Sciatic nerve (tissue), 2 donors: Measurements from ENCODE around the gene ACTR3C. TPM values are rescaled to one million over a fixed set of nuclear protein-coding genes. Genes with fewer than 3 reads are reported as not detected.

Source experiments
- ATAC-seq: fragments of 200-7000 bp; cut with Tn5 transposase; one replicate; pipeline ENCODE4 v1.9.1; 2020; ENCODE audit warnings: mild to moderate bottlenecking, moderate library complexity
- DNase-seq: peaks from one replicate; pipeline ENCODE4 v3.0.0-alpha.2; 2020; ENCODE audit warnings: low spot score
- intact Hi-C: fragments of 100-400 bp; cut with DNase I; formaldehyde crosslinking; loops from one replicate; pipeline ENCODE4 v1.14.2; 2022
- total RNA-seq: library from RNA; stranded (reverse); fragmentation: NEBNext Ultra II Directional; extraction: Animal tissue kit (Norgen Biotek cat#: 25700); gene quantifications from one replicate; pipeline ENCODE4 v1.2.1, GENCODE V29; 2021
- donor health status: DM: no; HTN: no; CAD: no.
- donor health status: DM: no; HTN: no; CAD: no.

ACTR3C gene
- total RNA-seq, 1 donor from 2014 or later = 3.3 TPM

DNA sequence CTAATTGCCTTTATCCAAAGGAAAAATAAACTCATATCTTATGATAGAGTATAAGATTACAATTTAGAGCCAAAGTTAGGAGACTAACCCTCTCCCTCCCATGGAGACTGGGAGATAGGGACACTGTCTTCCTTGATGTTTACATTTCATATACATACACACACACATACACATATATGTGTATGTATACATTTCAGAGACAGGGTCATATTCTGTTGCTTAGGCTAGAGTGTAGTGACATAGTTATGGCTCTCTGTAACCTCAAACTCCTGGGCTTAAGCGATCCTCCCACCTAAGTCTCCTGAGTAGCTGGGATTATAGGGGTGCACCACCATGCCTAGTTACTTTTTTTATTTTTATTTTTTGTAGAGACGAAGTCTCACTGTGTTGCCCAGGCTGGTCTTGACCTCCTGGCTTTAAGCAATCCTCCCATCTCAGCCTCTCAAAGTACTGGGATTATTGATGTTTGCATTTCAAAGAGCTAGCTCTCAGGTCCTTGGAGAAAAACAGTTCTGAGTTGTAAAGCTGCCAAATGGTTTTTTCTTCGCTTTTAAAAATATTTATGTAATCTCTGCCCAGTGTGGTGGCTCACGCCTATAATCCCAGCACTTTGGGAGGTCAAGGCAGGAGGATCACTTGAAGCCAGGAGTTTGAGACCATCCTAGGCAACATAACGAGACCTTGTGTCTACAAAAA, 37.2 kb upstream of the ACTR3C start:
- no peak for ATAC-seq
- DNase-seq = no peak

DNA sequence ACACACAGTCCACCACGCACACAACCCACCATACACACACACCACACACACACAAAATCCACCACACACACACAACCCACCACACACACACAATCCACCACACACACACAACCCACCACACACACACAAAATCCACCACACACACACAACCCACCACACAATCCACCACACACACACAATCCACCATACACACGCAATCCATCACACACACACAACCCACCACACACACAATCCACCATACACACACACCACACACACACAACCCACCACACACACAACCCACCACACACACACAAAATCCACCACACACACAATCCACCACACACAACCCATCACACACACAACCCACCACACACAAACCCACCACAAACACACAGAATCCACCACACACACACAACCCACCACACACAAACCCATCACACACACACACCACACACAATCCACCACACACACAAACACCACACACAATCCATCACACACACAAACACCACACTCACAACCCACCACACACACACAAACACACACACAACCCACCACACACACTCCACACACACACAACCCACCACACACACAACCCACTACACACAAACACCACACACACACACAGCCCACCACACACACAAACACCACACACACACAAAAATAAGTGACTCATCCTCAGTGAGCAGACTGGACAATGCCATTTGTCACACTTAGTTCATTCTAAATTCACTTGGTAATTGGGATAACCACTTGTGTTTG, 36.4 kb upstream of the ACTR3C start:
- no peak for ATAC-seq
- peak; percentile 21 for DNase-seq
- intact Hi-C loops = no loop called here

More for the DNA sequence above, 37.2 kb upstream of the ACTR3C start:
- intact Hi-C loops = no loop called here

DNA sequence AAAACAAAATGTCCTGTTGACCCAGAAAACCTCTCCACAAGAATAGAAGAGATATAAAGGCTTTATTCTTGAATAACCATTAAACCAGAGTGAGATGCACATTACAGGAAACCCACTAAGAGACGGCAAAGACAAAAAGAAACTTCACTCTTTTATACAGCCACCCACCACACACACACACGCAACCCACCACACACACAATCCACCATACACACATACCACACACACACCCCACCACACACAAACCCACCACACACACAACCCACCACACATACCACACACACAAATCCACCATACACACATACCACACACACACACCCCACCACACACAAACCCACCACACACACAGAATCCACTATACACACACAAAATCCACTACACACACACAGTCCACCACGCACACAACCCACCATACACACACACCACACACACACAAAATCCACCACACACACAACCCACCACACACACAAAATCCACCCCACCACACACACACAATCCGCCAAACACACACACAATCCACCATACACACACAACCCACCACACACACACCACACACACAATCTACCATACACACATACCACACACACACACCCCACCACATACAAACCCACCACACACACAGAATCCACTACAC, 35.8 kb upstream of the ACTR3C start:
- no peak for ATAC-seq
- intact Hi-C loops = no loop called here
- peak; percentile 5 for DNase-seq

DNA sequence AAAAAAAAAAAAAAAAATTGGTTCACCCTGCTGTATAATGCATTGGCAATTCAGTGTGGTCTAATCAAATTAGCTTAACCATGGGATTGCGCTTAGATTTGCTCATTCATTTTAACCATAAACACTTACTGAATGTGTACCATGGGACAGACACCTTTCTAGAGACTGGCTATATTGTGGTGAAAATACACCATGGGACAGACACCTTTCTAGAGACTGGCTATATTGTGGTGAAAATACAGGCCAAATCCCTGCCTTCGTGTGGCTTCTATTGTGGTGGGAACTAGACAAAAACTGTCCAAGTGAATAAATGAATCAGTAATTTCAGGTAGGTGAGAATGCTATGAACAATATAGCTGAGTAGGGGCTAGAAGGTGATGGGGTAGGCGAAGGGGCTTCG, 35.1 kb upstream of the ACTR3C start:
- intact Hi-C loops = no loop called here
- ATAC-seq = no peak
- no peak for DNase-seq

DNA sequence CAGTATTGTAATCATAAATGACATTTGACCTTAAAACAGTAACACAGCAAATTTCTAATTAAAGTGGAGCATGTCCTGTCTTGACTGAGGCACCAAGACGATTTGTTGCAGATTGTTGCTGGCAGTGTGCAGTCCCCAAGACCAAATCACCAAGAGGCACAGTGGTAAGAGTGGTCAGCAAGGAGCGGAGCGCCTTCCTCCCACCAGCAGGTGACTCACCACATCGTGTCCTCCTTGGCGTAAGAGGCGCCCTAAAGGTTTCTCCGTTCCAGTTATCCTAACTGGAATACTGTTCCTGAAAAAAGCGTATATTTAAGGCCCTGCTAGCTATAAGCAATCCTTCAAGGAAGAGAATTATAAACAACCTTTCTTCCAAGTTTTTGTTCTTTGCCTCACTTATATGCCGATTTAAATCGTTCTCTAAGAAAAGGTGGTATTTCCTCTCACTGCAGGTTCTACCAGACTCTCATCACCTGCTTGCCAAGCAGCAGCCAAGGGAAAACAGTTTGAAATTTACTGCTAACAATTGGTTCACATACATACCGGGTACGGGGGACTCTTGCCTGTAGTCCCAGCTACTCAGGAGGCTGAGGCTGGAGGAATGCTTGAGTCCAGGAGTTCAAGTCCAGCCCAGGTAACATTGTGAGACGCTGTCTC, 34.6 kb upstream of the ACTR3C start:
- intact Hi-C loops = no loop called here
- no peak for ATAC-seq
- DNase-seq = peak; percentile 17

DNA sequence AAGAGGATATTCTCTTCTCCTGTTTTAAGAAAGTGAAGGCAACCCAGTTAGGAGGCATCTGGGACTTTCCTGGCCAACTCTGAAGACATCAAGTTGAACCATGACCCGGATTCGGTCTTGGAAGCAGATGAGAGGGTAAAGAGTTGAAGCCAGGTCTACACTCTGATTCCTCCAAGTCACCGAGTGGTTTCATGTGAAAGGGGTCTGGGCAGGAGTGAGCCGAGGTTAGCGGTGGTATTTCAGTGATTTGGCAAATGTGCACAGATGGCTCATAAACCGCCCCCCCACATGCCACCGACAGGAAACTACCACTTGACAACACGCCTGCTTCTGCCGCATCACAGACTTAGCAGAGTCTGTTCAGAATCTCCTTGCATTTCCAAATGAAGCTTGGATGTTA, 33.9 kb upstream of the ACTR3C start:
- intact Hi-C loops = no loop called here
- no peak for ATAC-seq
- peak; percentile 52 for DNase-seq

DNA sequence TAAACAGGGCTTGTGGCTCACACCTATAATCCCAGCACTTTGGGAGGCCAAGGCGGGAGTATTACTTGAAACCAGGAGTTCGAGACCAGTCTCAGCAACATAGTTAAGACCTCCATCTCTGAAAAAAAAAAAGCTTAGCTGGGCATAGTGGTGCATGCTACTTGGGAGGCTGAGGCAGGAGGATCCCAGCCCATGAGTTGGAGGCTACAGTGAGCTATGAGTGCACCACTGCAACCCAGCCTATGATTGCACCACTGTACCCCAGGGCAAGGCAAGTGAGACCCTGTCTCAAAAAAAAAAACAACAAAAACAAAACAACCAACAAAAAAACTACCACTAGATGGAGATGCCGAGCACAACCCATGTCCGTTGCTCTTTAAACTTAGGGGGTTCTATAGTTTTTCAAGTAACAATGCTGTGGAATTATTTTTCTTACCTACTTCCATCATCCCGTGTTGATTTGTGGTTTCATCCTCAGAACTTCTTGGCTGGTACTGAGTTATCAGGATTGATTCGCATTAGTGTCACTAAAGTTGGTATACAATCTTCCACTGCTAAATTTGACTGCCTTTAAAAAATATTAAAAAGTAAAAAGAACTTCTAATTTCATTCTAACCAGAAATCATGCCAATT, 33.0 kb upstream of the ACTR3C start:
- ATAC-seq = no peak
- DNase-seq = peak; percentile 35
- intact Hi-C loops = no loop called here

DNA sequence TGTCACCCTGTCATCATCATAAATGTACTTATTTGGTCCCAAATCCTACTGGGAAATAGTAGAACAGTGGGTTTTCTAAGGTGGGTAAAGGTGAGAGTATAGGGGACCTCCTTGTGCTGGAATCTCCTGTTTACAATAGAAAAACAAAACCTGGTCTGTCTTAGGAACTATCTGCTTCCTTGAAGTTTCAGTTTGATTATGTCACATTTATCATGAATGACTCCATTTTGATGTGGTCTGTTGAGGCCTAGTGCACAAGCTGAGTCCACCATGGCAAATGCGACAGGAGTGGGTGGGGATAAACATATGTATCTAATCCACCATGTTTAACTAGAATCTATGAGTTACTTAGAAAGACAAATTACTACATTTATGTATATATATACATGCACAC, 32.3 kb upstream of the ACTR3C start:
- ATAC-seq (no peak), DNase-seq (no peak)
- intact Hi-C loops = no loop called here

DNA sequence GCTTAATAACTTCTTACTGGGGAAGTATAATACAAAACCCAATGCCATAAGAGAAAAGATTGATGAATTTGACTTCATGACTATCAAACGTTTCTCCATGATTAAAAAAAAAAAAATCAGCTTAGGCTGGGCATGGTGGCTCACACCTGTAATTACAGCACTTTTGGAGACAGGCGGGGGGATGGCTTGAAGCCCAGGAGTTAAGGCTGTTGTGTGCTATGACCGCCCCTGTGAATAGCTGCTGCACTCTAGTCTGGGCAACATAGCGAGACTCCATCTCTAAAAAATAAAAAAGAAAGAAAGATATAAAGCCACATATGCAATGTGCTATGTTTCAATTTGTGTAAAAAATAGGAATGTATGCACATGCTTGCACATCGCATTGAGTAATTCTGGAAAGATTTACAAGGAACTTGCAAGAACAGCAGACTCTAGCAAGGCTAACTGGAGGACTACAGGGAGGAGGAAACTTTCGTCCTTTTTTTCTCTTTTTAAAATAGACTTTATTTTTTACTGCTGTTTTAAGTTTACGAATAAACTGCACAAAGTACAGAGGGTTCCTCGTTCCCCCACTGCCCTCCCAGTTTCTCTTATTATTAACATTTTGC, 28.3 kb upstream of the ACTR3C start:
- ATAC-seq (no peak), DNase-seq (peak; percentile 15)
- intact Hi-C loops = no loop called here

DNA sequence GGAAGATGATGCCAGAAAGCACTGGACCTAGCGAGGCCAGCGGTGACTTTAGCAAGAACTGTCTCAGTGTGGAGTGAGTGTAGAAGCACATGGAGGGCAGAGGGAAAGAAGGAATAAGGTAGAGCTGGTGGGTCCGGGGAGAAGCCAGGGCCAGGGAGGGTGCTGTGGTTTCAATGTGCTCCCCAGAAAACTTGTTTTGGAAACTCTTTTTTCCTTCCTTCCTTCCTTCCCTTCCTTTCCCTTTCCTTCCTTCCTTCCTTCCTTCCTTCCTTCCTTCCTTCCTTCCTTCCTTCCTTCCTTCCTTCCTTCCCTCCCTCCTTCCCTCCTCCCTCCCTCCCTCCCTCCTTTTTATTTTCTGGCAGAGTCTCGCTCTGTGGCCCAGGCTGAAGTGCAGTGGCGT, 23.6 kb upstream of the ACTR3C start:
- DNase-seq (peak; percentile 26), ATAC-seq (no peak)
- intact Hi-C loops = no loop called here

DNA sequence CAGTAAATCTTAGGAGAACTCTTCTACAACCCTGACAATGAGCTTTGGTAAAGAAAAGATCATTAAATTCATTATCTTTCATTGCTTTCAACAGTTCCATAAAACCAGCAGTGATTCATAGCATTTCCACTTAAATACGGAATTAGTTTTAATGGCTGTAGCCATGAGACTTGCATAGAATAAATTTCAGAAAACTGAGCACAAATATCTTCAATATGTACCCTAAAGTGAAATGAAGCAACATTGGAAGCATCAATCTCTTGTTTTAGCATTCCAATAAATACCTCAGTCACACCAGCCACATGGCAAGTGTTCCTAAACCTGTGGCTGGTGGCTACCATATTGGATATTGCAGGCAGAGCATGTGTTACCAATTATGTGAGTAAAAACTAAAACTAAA, 21.7 kb upstream of the ACTR3C start:
- DNase-seq = no peak
- no peak for ATAC-seq
- intact Hi-C loops = no loop called here

DNA sequence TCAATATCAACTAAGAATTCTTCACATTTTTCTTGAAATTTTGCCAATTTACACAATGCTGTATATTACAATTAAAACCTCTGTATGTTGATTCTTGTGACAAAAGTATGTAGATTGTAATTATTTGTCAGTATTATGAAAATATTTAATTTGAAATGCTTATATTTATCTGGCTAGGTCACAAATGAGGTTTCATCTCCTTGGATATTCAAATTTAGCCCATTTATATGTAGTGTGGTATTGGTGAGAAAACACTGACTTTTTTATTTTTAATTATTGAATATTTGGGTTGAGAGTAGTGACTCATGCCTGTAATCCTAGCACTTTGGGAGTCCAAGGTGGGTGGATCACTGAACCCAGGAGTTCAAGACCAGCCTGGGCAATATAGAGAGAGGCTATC, 21.0 kb upstream of the ACTR3C start:
- DNase-seq (no peak), ATAC-seq (no peak)
- intact Hi-C loops = no loop called here

DNA sequence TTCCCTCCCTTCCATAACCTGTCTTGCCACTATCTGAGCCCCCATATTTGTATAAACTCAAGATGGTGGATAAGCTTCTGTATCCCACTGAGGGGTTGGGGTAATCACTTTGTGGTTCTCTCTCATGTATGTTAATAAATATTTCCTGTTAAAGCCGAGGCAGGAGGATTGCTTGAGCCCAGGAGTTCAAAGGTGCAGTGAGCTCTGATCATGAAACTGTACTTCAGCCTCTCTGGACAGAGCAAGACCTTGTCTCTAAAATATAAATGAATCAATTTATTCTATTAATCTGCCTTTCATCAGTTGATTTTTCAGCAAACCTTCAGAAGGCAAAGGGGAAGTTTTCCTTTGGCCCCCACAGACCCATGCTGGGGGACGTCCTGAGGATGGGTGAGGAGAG, 19.9 kb upstream of the ACTR3C start:
- ATAC-seq = no peak
- intact Hi-C loops = no loop called here
- no peak for DNase-seq

DNA sequence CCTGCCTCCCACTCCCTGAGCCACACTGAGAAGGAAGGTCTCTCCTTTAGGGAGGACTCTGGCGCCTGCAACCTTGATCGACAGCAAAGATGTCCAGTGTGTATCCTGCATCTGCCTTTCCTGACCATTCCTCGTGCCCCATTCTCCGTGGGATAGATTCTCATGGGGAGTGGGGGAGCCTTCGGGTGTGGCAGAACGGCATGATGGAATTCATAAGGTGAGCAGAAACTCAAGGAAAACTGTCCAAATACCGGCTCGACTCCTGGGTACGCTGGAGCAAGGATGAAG, 18.7 kb upstream of the ACTR3C start:
- DNase-seq (no peak), ATAC-seq (peak; percentile 16)
- intact Hi-C loops = no loop called here

DNA sequence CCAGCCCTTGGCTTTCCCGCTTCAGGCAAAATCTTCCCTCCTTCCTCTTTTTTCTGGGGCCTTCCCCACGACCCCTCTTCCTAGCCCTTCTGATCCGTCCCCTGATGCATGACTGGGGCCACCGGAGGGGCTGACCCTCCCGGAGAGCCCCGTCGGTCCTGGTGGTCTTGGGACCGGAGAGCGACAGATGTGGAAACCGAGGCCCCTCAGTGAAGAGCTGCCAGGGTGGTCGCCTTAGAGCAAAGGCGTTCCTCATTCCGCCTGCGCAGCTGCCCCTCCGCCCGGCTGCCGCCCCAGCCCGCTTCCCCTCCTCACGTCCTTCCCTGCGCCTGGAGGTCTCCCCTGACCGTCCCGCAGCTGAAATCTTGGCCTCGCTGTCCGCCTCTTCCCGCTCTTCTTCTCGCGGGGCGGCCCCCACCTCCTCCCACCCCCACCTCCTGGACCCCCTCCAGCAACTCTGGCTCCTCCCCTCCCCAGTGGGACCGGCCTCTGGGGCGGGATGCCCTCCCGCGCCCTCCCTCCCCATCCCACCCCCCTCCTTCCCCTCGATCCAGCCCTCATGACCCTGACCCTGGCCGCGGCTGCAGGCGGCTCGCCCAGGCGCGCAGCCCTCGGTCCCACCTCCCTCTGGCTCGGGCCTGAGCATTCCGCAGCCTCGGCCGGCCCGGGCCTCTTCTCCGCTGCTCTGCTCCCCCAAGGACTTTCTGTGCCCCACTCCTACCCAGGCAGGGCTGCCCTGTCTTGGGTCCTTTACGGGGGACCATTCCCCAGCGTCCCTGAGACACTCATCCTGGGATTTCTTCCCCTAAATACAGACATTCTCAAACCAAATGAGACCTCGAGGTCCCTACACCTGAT, 18.1 kb upstream of the ACTR3C start, which contains the start of gene RARRES2:
RARRES2 (minus strand) TSS at position 367 of the 858 bp plus-strand sequence. CDS start 1,020 bp downstream, outside the sequence.
- DNase-seq = peak; percentile 82

DNA sequence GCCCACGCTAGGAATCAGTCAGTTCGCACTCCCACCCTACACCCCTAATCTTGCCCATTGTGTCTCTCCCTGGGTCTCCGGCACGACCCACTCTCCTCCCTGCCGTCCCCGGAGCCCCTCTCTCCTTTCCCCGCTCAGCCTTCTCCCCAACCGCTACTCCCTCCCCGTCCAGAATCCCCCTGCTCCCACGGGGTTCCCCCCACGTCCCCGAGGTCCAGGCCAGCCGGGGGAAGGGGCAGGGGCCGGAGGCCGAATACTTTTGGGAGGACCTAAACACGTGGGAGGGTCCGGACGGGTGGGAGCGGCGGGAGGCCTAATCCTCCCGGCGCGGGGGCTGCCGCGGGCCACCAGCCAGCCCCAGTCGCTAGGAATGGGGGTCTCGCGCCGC, 17.5 kb upstream of the ACTR3C start:
- ATAC-seq (peak; percentile 26), DNase-seq (no peak)
- intact Hi-C loops = no loop called here

More for the DNA sequence above, 18.1 kb upstream of the ACTR3C start, which contains the start of gene RARRES2:
- peak; percentile 91 for ATAC-seq
- intact Hi-C loops = no loop called here

DNA sequence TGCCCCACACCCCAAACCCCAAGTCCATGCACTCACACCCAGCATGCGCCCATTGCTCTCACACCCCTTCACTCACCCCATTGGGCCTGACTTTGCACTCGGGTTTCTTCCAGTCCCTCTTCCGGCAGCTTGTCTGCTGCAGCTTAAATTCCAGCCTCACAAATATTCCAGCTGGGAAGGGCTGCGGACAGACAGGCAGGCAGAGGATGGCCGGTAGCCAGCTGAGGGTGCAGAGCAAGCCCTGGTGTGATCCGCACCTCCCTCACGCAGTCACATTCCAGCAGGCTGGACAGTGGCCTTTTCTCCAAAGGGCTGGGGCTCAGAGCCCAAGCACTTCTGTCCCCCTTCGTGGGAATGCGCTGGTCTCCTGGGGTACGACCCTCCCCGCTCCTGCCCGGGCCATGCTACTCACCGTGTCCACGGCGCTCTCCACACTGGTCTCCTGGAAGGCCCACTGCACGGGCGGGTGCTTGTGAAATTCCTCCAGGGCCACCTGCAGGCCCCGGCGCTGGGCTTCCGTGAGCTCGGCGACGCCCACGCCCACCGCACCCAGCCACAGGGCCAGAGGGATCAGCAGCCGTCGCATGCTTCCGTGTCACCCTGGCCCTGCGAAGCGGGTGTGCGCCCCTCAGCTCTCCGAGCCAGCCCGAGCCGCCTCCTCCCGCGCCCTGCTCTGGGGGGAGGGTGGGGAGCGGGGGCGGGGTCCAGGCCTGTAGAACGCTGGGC, 16.8 kb upstream of the ACTR3C start:
- ATAC-seq (peak; percentile 48), DNase-seq (peak; percentile 71)
- intact Hi-C loops = no loop called here
